ENCODE results near the gene NPR2.

The NPR2 gene

GRCh38 chr9:35800530-35800929 lies 9.1 kb downstream of the NPR2 start:
- no peak for DNase-seq (ENCODE audit: low spot score)

GRCh38 chr9:35801328-35802128 lies 10.1 kb downstream of the NPR2 start:
- DNase-seq (ENCODE audit: low spot score), result no peak

- no peak for DNase-seq (ENCODE audit: low spot score)
These were observed 14.7 kb downstream of the NPR2 start for GRCh38 chr9:35806101-35806500.

GRCh38 chr9:35808433-35808832 lies 17.0 kb downstream of the NPR2 start:
- no peak for DNase-seq (ENCODE audit: low spot score)

- no peak for DNase-seq (ENCODE audit: low spot score)
These were observed 18.7 kb downstream of the NPR2 start for GRCh38 chr9:35810122-35810521.

- DNase-seq (ENCODE audit: low spot score), result no peak
These were observed 20.1 kb downstream of the NPR2 start for GRCh38 chr9:35811381-35812024.

GRCh38 chr9:35812025-35812602 lies 20.7 kb downstream of the NPR2 start, which contains the start of gene SPAG8:
TSS of gene SPAG8 (minus strand) at chr9:35812262. CDS start at chr9:35812147, 115 bp downstream.
- peak; percentile 98 for DNase-seq (ENCODE audit: low spot score)

GRCh38 chr9:35813434-35814105 lies 22.2 kb downstream of the NPR2 start:
- DNase-seq (ENCODE audit: low spot score), result peak; percentile 73

- peak; percentile 71 for DNase-seq (ENCODE audit: low spot score)
These were observed 22.9 kb downstream of the NPR2 start for GRCh38 chr9:35814106-35814840.

GRCh38 chr9:35814841-35815543 lies 23.6 kb downstream of the NPR2 start, which contains the start of gene HINT2:
TSS of gene HINT2 (minus strand) at chr9:35815042. CDS start at chr9:35814979, 63 bp downstream.
- peak; percentile 98 for DNase-seq (ENCODE audit: low spot score)

- DNase-seq (ENCODE audit: low spot score), result no peak
These were observed 25.3 kb downstream of the NPR2 start for GRCh38 chr9:35816708-35817107.

GRCh38 chr9:35818341-35818740 lies 26.9 kb downstream of the NPR2 start:
- DNase-seq (ENCODE audit: low spot score), result no peak

GRCh38 chr9:35820076-35820475 lies 28.7 kb downstream of the NPR2 start:
- DNase-seq (ENCODE audit: low spot score), result peak; percentile 48

GRCh38 chr9:35822926-35823325 lies 31.5 kb downstream of the NPR2 start:
- no peak for DNase-seq (ENCODE audit: low spot score)

- peak; percentile 64 for DNase-seq (ENCODE audit: low spot score)
These were observed 34.8 kb downstream of the NPR2 start for GRCh38 chr9:35826071-35826701.

GRCh38 chr9:35827486-35827885 lies 36.1 kb downstream of the NPR2 start:
- peak; percentile 8 for DNase-seq (ENCODE audit: low spot score)

- DNase-seq (ENCODE audit: low spot score), result peak; percentile 3
These were observed 37.3 kb downstream of the NPR2 start, which contains the start of gene FAM221B for GRCh38 chr9:35828716-35829083. TSS of gene FAM221B (minus strand) at chr9:35828732. CDS start at chr9:35826161, 2,571 bp downstream.

GRCh38 chr9:35829084-35829763 lies 37.8 kb downstream of the NPR2 start, which contains the start of gene TMEM8B:
TSS of gene TMEM8B (plus strand) at chr9:35829228. CDS start at chr9:35829448, 220 bp downstream.
- peak; percentile 82 for DNase-seq (ENCODE audit: low spot score)

- DNase-seq (ENCODE audit: low spot score), result no peak
These were observed 38.3 kb downstream of the NPR2 start for GRCh38 chr9:35829764-35830096.

GRCh38 chr9:35831040-35831439 lies 39.6 kb downstream of the NPR2 start:
- DNase-seq (ENCODE audit: low spot score), result no peak

Data from kidney tubule cell (primary cell).